HG03066 (cell line): ENCODE data around the gene ZNF212.

Source experiments
- ATAC-seq: cut with Tn5 transposase; IDR thresholded peaks from one replicate; pipeline ENCODE4 v1.9.1; 2021; ENCODE audit warnings: low read depth; ENCODE audit not compliant: unreplicated experiment

The ZNF212 gene

DNA sequence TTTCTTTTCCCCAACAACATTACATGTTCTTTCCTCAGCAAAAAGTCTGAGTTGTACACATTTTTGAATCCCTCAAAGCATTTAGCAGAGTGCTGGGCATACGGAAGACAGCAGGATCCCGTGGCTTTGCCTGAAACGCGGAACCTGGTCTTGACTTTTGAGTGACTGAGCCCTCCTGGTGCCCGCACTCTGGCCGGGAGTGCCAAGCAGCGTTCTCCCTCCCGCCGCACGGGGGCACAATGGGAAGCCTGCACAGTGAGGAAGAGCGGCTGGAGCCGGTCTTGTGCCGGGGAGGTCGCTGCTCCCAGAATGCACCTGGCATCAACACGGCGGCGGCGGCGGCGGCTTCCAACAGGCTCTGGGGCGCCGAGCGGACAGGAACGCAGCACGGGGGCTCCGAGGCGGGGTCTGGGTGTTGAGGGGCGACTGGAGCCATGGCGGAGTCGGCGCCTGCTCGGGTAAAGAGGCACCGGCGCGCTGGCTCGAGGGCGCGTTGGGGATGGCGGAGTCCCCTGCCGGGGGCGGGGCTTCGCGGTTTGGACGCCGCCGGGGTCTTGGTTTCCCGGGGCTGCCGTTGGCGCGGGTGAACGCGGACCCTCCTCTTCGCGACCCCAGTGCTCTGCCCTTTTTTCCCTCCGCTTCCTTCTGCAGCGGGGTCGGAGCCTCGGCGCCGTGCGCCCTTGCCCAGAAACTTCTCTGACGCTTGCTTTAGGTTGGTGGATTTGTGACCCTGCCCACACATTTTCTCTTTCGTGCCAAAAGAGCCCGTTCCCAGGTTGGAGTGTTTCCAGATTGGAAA, at the start of gene ZNF212:
ZNF212 (plus strand) TSS at position 307 of the 799 bp plus-strand sequence; CDS start at position 435, 128 bp downstream.
- peak; percentile 100 for ATAC-seq

GRCh38 chr7:149191851-149192250, 47.6 kb upstream of the ZNF212 start:
- ATAC-seq = no peak

DNA sequence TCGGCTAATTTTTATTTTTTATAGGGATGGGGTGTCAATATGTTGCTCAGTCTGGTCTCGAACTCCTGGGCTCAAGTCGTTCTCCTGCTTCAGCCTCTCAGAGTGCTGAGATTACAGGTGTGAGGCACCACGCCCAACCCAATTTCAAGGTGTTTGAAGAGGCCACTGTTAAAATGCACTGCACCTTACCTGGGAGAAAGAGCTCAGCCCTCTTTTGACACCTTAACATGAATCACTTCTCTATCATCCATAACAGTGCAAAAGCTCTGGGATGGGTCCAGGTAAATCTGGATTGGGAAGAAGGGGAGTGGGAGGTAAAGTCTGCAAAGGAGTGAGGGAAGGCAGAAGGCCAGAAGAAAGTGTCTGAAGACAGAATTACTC, 44.7 kb upstream of the ZNF212 start:
- no peak for ATAC-seq

- ATAC-seq = peak; percentile 82
These were observed 44.0 kb upstream of the ZNF212 start, which contains the start of gene ZNF282 for GRCh38 chr7:149195180-149196150. Gene ZNF282, plus strand, starts transcription at chr7:149195546. Its CDS starts 44 bp downstream, at chr7:149195590.

DNA sequence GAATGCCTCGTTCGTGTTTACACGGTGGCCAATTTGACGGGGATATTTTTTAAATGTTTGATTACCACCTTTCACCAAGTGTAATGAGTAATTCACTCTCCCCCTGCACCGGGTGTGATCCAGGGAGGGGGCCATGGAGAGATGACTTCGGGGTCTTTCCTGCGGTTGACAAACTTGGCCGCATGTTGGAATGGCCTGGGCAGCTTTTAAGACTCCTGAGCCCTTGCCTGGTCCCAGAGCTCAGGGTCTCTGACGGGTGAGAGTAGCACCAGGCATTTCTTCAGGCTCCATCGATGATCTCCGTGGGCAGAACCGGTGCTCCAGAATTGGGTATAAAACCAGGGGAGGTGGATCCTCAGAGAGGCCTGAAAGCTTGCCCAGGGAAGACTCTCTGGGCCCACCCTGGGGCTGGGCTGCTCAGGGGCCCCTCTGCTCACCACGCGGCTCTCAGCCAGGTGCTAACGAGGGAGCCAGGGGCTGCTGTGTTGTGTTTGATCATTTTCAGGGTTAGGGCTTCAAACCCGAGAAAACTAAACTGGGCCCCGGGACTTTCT, 43.2 kb upstream of the ZNF212 start:
- peak; percentile 20 for ATAC-seq

- ATAC-seq = peak; percentile 8
These were observed 42.7 kb upstream of the ZNF212 start for GRCh38 chr7:149196705-149197171.

DNA sequence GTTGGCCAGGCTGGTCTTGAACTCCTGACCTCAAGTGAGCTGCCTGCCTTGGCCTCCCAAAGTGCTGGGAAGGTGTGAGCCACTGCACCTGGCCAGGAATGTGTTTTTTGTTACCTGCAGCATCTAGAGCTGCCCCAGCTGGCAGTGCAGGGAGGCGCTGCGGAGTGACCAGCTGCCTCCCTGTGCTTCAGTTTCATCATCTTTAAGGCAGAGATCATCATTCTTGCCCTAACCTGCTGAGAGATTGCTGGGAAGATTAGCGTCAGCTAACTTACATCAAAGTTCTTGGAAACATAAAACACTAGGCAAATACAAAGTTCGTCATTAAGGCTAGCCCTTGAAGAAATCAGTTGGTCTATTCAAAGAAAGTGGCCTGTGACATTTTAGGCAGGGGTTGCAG, 41.8 kb upstream of the ZNF212 start:
- ATAC-seq = no peak

- no peak for ATAC-seq
These were observed 41.2 kb upstream of the ZNF212 start for GRCh38 chr7:149198161-149198816.

- no peak for ATAC-seq
These were observed 40.0 kb upstream of the ZNF212 start for GRCh38 chr7:149199234-149199995.

DNA sequence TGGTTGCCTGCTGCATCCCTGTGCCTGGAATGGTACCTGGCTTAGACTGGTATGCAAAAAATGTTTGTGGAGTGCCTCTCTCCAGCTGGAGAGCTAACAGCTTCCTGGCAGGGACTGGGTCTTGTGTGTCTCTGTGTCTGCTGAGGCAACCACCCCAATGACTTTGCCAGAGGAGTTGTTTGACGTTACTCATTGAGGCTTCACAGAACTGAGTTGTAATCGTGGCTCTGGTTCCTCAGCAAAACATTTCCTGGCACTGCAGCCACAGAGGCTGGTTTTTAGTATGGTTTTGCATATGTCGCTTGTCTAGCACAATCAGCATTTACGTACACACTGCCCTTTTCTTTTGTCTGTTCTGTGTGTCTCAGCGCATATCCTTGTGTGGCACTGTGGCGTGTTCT, 36.6 kb upstream of the ZNF212 start:
- ATAC-seq = no peak

- ATAC-seq = no peak
These were observed 33.6 kb upstream of the ZNF212 start for GRCh38 chr7:149205690-149206381.

GRCh38 chr7:149207324-149208035, 32.0 kb upstream of the ZNF212 start:
- ATAC-seq = no peak

GRCh38 chr7:149209518-149210269, 29.8 kb upstream of the ZNF212 start:
- ATAC-seq = no peak

DNA sequence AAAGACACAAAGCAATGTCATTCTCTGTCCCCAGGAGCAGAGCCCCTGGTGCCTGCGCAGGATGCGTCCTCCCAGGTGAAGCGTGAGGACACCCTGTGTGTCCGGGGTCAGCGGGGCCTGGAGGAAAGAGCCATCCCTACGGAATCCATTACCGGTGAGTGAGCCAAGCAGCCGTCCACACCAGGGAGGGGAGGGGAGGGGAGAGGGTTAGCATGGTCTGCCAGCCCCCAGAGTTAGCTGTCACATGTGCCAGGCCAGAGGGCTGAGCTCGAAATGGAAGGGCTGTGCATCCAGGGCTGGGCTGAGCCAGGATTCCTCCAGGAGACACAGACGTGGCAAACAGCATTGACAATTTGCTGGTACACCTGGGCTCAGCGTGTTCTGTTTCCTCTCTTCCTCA, 28.9 kb upstream of the ZNF212 start:
- no peak for ATAC-seq

GRCh38 chr7:149214020-149214720, 25.3 kb upstream of the ZNF212 start:
- no peak for ATAC-seq

DNA sequence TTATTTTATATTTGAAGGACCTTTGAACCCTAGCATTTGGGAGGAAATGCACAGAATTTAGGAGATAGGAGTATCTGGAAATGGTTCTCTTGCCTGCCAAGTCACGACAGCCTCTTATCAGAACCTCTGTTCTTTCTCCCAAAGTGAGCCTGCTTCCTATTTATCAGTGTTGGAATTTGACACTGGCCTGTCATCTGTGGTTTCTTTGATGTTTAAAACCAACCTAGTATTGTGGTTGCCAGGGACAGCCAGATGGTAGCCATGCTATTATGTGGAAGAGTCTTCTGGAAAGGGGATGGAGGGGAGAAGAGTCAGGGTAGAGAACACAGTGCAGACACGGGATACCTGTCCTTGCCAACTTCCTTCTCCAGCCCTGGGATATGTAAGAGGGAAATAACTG, 23.0 kb upstream of the ZNF212 start:
- no peak for ATAC-seq

DNA sequence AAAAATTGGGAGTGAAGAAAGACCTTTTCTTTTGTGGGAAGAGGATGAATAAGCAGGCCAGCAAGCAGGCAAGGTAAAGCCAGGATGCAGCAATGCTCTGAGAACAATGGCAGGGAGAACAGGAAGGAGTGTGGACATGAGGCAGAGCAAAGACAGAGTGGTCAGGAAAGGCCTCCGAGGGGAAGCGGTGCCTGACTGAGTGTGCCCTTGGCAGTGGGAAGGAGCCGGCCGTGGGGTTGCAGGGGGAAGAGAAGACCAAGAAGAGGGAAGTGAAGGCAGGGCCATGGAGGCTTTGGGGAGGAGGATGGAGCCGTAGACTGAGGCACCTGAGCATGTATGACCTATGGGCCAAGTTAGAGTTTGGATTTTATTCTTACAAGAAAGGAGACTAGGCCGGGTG, 21.9 kb upstream of the ZNF212 start:
- no peak for ATAC-seq
